OCI-LY7 (cell line): ENCODE measurements around the gene DTNB. TPM values are rescaled to one million over a fixed set of nuclear protein-coding genes. Genes with fewer than 3 reads are reported as not detected.

Source experiments
- BruUV-seq: library from RNA; stranded (reverse); fragments of 400-500 nt; replicated peaks from 2 replicates; lab custom pipeline; 2021; lab: Mats Ljungman, UMichigan
- CTCF ChIA-PET: fragments of 300-600 bp; sonication (Branson Sonifier 250); formaldehyde crosslinking; loops from one replicate; lab custom pipeline; 2022; ENCODE audit warnings: antibody characterized with exemption; ENCODE audit not compliant: unreplicated experiment; lab: Charles Lee
- POLR2A ChIA-PET: fragments of 300-600 bp; sonication (Branson Sonifier 250); formaldehyde crosslinking; loops from one replicate; lab custom pipeline; 2022; ENCODE audit warnings: antibody characterized with exemption; lab: Charles Lee
- DNase-seq: peaks from one replicate; pipeline ENCODE4 v3.0.0-alpha.2; 2015; ENCODE audit warnings: low spot score
- H2AFZ ChIP-seq: fragments of 200-600 bp; sonication (generic), shearing (Covaris generic); 2 replicates; pipeline ENCODE4 v1.6.1; 2014; ENCODE audit warnings: mild to moderate bottlenecking, antibody characterized with exemption, low read length, moderate library complexity
- H3K27ac ChIP-seq: fragments of 200-600 bp; sonication (generic); 2 replicates; pipeline ENCODE4 v1.5.1; 2014; ENCODE audit warnings: mixed run types, low read depth, mild to moderate bottlenecking, moderate library complexity, low read length, inconsistent platforms; ENCODE audit not compliant: poor library complexity, severe bottlenecking
- H3K36me3 ChIP-seq: fragments of 200-600 bp; sonication (generic); 2 replicates; pipeline ENCODE4 v1.6.1; 2014; ENCODE audit warnings: mild to moderate bottlenecking, antibody characterized with exemption, low read length, moderate library complexity, mixed read lengths; ENCODE audit not compliant: insufficient read depth
- H3K4me1 ChIP-seq: fragments of 200-600 bp; sonication (generic); 2 replicates; pipeline ENCODE4 v1.5.1; 2014; ENCODE audit warnings: mild to moderate bottlenecking, low read length; ENCODE audit not compliant: insufficient read depth, poor library complexity, severe bottlenecking
- H3K4me2 ChIP-seq: fragments of 200-600 bp; sonication (generic); 2 replicates; pipeline ENCODE4 v1.6.1; 2014; ENCODE audit warnings: mild to moderate bottlenecking, low read length
- H3K4me3 ChIP-seq: fragments of 200-600 bp; sonication (generic); 2 replicates; pipeline ENCODE4 v1.5.1; 2014; ENCODE audit warnings: mild to moderate bottlenecking, low read depth, low read length; ENCODE audit not compliant: poor library complexity, severe bottlenecking
- H3K79me2 ChIP-seq: fragments of 200-600 bp; sonication (generic); 2 replicates; pipeline ENCODE4 v1.6.1; 2016; ENCODE audit warnings: low read depth, mild to moderate bottlenecking, low read length, moderate library complexity, mixed read lengths; ENCODE audit not compliant: insufficient read depth
- H3K9me2 ChIP-seq: fragments of 200-600 bp; sonication (generic); 2 replicates; pipeline ENCODE4 v1.6.1; 2016; ENCODE audit warnings: mild to moderate bottlenecking, low read length, mixed read lengths; ENCODE audit not compliant: insufficient read depth
- H3K9me3 ChIP-seq: fragments of 200-600 bp; sonication (generic); 2 replicates; pipeline ENCODE4 v1.6.1; 2014; ENCODE audit warnings: mild to moderate bottlenecking, mixed run types, low read length, mixed read lengths
- H4K20me1 ChIP-seq: fragments of 200-600 bp; sonication (generic); 2 replicates; pipeline ENCODE4 v1.6.1; 2014; ENCODE audit warnings: mild to moderate bottlenecking, antibody characterized with exemption, low read length, moderate library complexity, mixed read lengths; ENCODE audit not compliant: insufficient read depth
- CTCF ChIP-seq: fragments of 200-600 bp; sonication (generic); conservative IDR thresholded peaks from 2 replicates; pipeline ENCODE4 v1.5.1; 2014; ENCODE audit warnings: mild to moderate bottlenecking, antibody characterized with exemption, low read length, moderate library complexity, mixed read lengths
- EZH2phosphoT487 ChIP-seq: fragments of 200-600 bp; sonication (generic); IDR thresholded peaks from 2 replicates; pipeline ENCODE4 v1.6.1; 2018; ENCODE audit warnings: low read depth, borderline replicate concordance, mild to moderate bottlenecking, mixed run types, antibody characterized with exemption, low read length, moderate library complexity, mixed read lengths
- intact Hi-C: fragments of 100-400 bp; cut with micrococcal nuclease; formaldehyde crosslinking; loops from one replicate; pipeline ENCODE4 v1.10.0; 2022; ENCODE audit not compliant: unreplicated experiment
- total RNA-seq, 2 experiments: library from RNA; depleted of rRNA in 1 of 2; stranded (reverse); fragments of >200 nt in 1 of 2; shearing (Covaris generic) in 1 of 2; gene quantifications; 2 replicates each; pipeline ENCODE4 v1.2.3, GENCODE V29; 2014 to 2022

The DTNB gene
- total RNA-seq, 2 experiments from 2014 or later: 16.1 to 28.3 TPM

GRCh38 chr2:25341753-25342371, 331.5 kb downstream of the DTNB start, which contains the start of gene DNMT3A:
Gene DNMT3A (minus strand): TSS chr2:25341925. CDS start chr2:25313984, 27,941 bp downstream.
- CTCF ChIA-PET: interaction anchor here (0.6 to 1.2 kb wide), 2 partner anchors 20 to 102 kb away, joined by 3 to 4 read pairs; no protein-coding TSS in a partner anchor

GRCh38 chr2:25341011-25341727, 332.2 kb downstream of the DTNB start:
- Histone ChIP-seq H3K27ac (no peak overlapping the region), H3K4me1 (peaks cover 6% of the 10 kb centered on the region), H4K20me1 (no peaks in the 10 kb centered on the region), H3K36me3 (no peaks in the 10 kb centered on the region), H3K79me2 (no peaks in the 10 kb centered on the region), H3K4me3 (peak overlapping the region; percentile 61), H3K4me2 (peak overlapping the region; percentile 39; the same call in 1 of the 2 replicates), H3K9me2 (no peaks in the 10 kb centered on the region), H2AFZ (no peak overlapping the region), H3K9me3 (no peaks in the 10 kb centered on the region)
- ChIA-PET POLR2A (no interaction called here), CTCF (no interaction called here)
- intact Hi-C loops: no loop called here
- DNase-seq: peak; percentile 35
- BruUV-seq: no TSS peak
- no peak for TF ChIP-seq CTCF
- no peak for TF ChIP-seq EZH2phosphoT487

More at GRCh38 chr2:25341753-25342371, 331.5 kb downstream of the DTNB start, which contains the start of gene DNMT3A:
- Histone ChIP-seq H3K36me3 (no peaks in the 10 kb centered on the region), H4K20me1 (no peaks in the 10 kb centered on the region), H3K4me3 (peak within 1 kb of the TSS; percentile 75), H3K4me2 (peak within 1 kb of the TSS; percentile 74), H3K9me2 (no peaks in the 10 kb centered on the region), H3K4me1 (peaks cover 6% of the 10 kb centered on the region), H3K27ac (no peak within 1 kb of the TSS), H2AFZ (peak within 1 kb of the TSS; percentile 69), H3K9me3 (no peaks in the 10 kb centered on the region), H3K79me2 (no peaks in the 10 kb centered on the region)
- peak; percentile 72 for DNase-seq
- intact Hi-C loops: loop anchor here (1.0 to 2.0 kb wide), 4 partner anchors 34 to 225 kb away; no protein-coding TSS in a partner anchor
- BruUV-seq: no TSS peak
- TF ChIP-seq CTCF (no peak), EZH2phosphoT487 (no peak)
- POLR2A ChIA-PET: no interaction called here
